B cell (primary cell): ENCODE measurements around the gene MUC4. TPM values are rescaled to one million over a fixed set of nuclear protein-coding genes. Genes with fewer than 3 reads are reported as not detected.

Experiments used
- ATAC-seq: fragments of 200-7000 bp; cut with Tn5 transposase; one replicate; pipeline ENCODE4 v1.10.0; 2021; ENCODE audit warnings: low read depth, mild to moderate bottlenecking, moderate number of reproducible peaks, moderate library complexity
- CTCF ChIA-PET: fragments of 350-600 bp; sonication (Branson Sonifier 250); formaldehyde crosslinking; loops from one replicate; lab custom pipeline; 2021; ENCODE audit warnings: antibody characterized with exemption, inconsistent platforms; lab: Charles Lee
- POLR2A ChIA-PET: fragments of 350-600 bp; sonication (Branson Sonifier 250); formaldehyde crosslinking; loops from one replicate; lab custom pipeline; 2021; ENCODE audit warnings: antibody characterized with exemption; lab: Charles Lee
- DNase-seq: peaks from one replicate; pipeline ENCODE4 v3.0.0; 2013
- H2AFZ ChIP-seq: 2 replicates; pipeline ENCODE4 v1.6.1; 2012; ENCODE audit warnings: mild to moderate bottlenecking, low read depth, low read length; ENCODE audit not compliant: insufficient read depth, poor library complexity, severe bottlenecking
- H3K27ac ChIP-seq, 2 donors: 1 replicate in 1 of 2; 2 replicates in 1 of 2; pipeline ENCODE4 v1.5.1; 2012 to 2013; ENCODE audit warnings: low read length in 2 of 2, mild to moderate bottlenecking in 2 of 2, moderate library complexity in 1 of 2
- H3K27me3 ChIP-seq, 4 experiments: fragments of 200-600 bp in 1 of 4; sonication (generic) in 1 of 4; replicated peaks in 1 of 4; 1 replicate in 2 of 4; 2 replicates in 2 of 4; pipeline versions ENCODE4 v1.6.1 to v1.7.0; 2013 to 2016; ENCODE audit warnings: low read length in 3 of 4, mild to moderate bottlenecking in 2 of 4, mixed read lengths in 1 of 4, moderate library complexity in 1 of 4; ENCODE audit not compliant: insufficient read depth in 4 of 4, control insufficient read depth in 3 of 4; ENCODE audit errors: control extremely low read depth in 1 of 4
- H3K36me3 ChIP-seq, 2 experiments: replicated peaks in 1 of 2; 1 replicate in 1 of 2; 2 replicates in 1 of 2; pipeline versions ENCODE4 v1.6.1 to v1.7.1; 2013; ENCODE audit warnings: low read length in 1 of 2; ENCODE audit not compliant: insufficient read depth in 2 of 2, control insufficient read depth in 1 of 2; ENCODE audit errors: control extremely low read depth in 1 of 2, extremely low read depth in 1 of 2
- H3K4me1 ChIP-seq, 2 donors: fragments of 200-600 bp in 1 of 2; sonication (generic) in 1 of 2; 1 replicate in 1 of 2; 2 replicates in 1 of 2; pipeline versions ENCODE4 v1.5.1 to v1.6.1; 2013 to 2017; ENCODE audit warnings: low read length in 2 of 2; ENCODE audit not compliant: control insufficient read depth in 2 of 2, insufficient read depth in 2 of 2
- H3K4me2 ChIP-seq: replicated peaks from 2 replicates; pipeline ENCODE3; 2012; ENCODE audit warnings: mild to moderate bottlenecking, low read depth, low read length; ENCODE audit not compliant: poor library complexity, severe bottlenecking
- H3K4me3 ChIP-seq, 5 experiments: fragments of 200-600 bp in 1 of 5; sonication (generic) in 1 of 5; 1 replicate in 3 of 5; 2 replicates in 2 of 5; pipeline versions ENCODE4 v1.5.1 to v1.7.0; 2011 to 2016; ENCODE audit warnings: low read length in 4 of 5, mild to moderate bottlenecking in 4 of 5, low read depth in 2 of 5, control low read depth in 1 of 5, moderate library complexity in 1 of 5; ENCODE audit not compliant: insufficient read depth in 1 of 5; ENCODE audit errors: control extremely low read depth in 1 of 5, extremely low read depth in 1 of 5
- H3K79me2 ChIP-seq: fragments of 200-600 bp; sonication (generic); one replicate; pipeline ENCODE4 v1.6.0; 2016; ENCODE audit warnings: low read length; ENCODE audit not compliant: control insufficient read depth, insufficient read depth
- H3K9ac ChIP-seq: fragments of 200-600 bp; sonication (generic); 2 replicates; pipeline ENCODE4 v1.6.1; 2017; ENCODE audit warnings: mild to moderate bottlenecking, low read length, moderate library complexity
- H3K9me3 ChIP-seq, 3 donors: one replicate each; pipeline versions ENCODE4 v1.6.1 to v1.7.1; 2013; ENCODE audit warnings: low read length in 2 of 3; ENCODE audit not compliant: control insufficient read depth in 2 of 3, insufficient read depth in 1 of 3; ENCODE audit errors: control extremely low read depth in 1 of 3
- H4K20me1 ChIP-seq: 2 replicates; pipeline ENCODE4 v1.6.0; 2012; ENCODE audit warnings: mild to moderate bottlenecking, low read length; ENCODE audit not compliant: insufficient read depth, control insufficient read depth, poor library complexity, severe bottlenecking
- H3K27ac Mint-ChIP-seq: one replicate; pipeline ENCODE4 v1.8.0; 2021; ENCODE audit warnings: mixed read lengths
- H3K27me3 Mint-ChIP-seq: one replicate; pipeline ENCODE4 v1.8.0; 2021; ENCODE audit warnings: mixed read lengths
- H3K4me1 Mint-ChIP-seq: one replicate; pipeline ENCODE4 v1.8.0; 2021; ENCODE audit warnings: mixed read lengths
- H3K4me3 Mint-ChIP-seq: one replicate; pipeline ENCODE4 v1.8.0; 2021; ENCODE audit warnings: mixed read lengths
- H3K9me3 Mint-ChIP-seq: one replicate; pipeline ENCODE4 v1.8.0; 2022; ENCODE audit warnings: mixed read lengths; ENCODE audit not compliant: insufficient read depth
- CTCF ChIP-seq: fragments of 200-600 bp; IDR thresholded peaks from one replicate; pipeline ENCODE4 v1.8.0; 2022; ENCODE audit warnings: antibody characterized with exemption, mild to moderate bottlenecking
- EZH2 ChIP-seq: IDR thresholded peaks from 2 replicates; pipeline ENCODE4 v1.6.1; 2012; ENCODE audit warnings: borderline replicate concordance, low read depth, mild to moderate bottlenecking, moderate library complexity, low read length; ENCODE audit not compliant: insufficient read depth, poor library complexity, severe bottlenecking
- WGBS: methylation state at CpG from one replicate; pipeline ENCODE4 v1.1.5; 2013; ENCODE audit warnings: missing lambda C conversion rate; ENCODE audit not compliant: insufficient coverage; 5-methylcytosine and 5-hydroxymethylcytosine counted together
- intact Hi-C: fragments of 100-400 bp; cut with micrococcal nuclease; formaldehyde crosslinking; loops from one replicate; pipeline ENCODE4 v1.10.0; 2022
- polyA plus RNA-seq: library from polyadenylated mRNA; depleted of rRNA; stranded (reverse); fragments of >200 nt; gene quantifications from 2 replicates; pipeline ENCODE4 v1.2.3, GENCODE V29; 2012
- total RNA-seq, 2 donors: library from RNA; stranded (reverse); fragments of 120-200 nt in 1 of 2; gene quantifications; 1 replicate in 1 of 2; 2 replicates in 1 of 2; pipeline versions ENCODE4 v1.2.3 to v1.2.4, GENCODE V29; 2013 to 2022

The MUC4 gene
- total and polyA plus RNA-seq, 2 donors (not counting 1 experiment from before 2014, with no cell fraction given) = 0.22 to 1.2 TPM

- Mint-ChIP-seq H3K9me3 (no peaks in the 10 kb centered on the region), H3K27me3 (peaks cover 7% of the 10 kb centered on the region), H3K27ac (no peak overlapping the region), H3K4me3 (no peak overlapping the region), H3K4me1 (no peaks in the 10 kb centered on the region)
- Histone ChIP-seq H3K4me1 (no peaks in the 10 kb centered on the region), H3K4me2 (no peak overlapping the region), H3K9me3 (no peaks in the 10 kb centered on the region), H3K4me3 (no peak overlapping the region), H4K20me1 (no peaks in the 10 kb centered on the region), H3K27ac (no peak overlapping the region), H2AFZ (no peak overlapping the region), H3K9ac (no peak overlapping the region), H3K36me3 (no peaks in the 10 kb centered on the region), H3K79me2 (no peaks in the 10 kb centered on the region), H3K27me3 (peaks cover 0 to 4% (median 2%) of the 10 kb centered on the region in 4 experiments)
- DNase-seq (no peak), ATAC-seq (no peak)
- ChIA-PET CTCF (interaction anchor here (0.6 kb wide), 1 partner anchor 1183 kb away, joined by 3 read pairs; no protein-coding TSS in a partner anchor), POLR2A (no interaction called here)
- intact Hi-C loops = no loop called here
- 91% methylated on average over 14 of the region's 16 CpGs for WGBS
- no peak for TF ChIP-seq EZH2
Measured at GRCh38 chr3:195822131-195822696, 10.5 kb upstream of the MUC4 start.

GRCh38 chr3:195821403-195822130 is 9.8 kb upstream of the MUC4 start:
- Histone ChIP-seq H3K4me3 (no peak overlapping the region), H3K27ac (no peak overlapping the region), H3K4me2 (no peak overlapping the region), H3K9me3 (no peaks in the 10 kb centered on the region), H4K20me1 (no peaks in the 10 kb centered on the region), H3K79me2 (no peaks in the 10 kb centered on the region), H3K27me3 (peaks cover 0 to 4% (median 2%) of the 10 kb centered on the region in 4 experiments), H3K4me1 (no peaks in the 10 kb centered on the region), H3K36me3 (no peaks in the 10 kb centered on the region), H3K9ac (no peak overlapping the region), H2AFZ (no peak overlapping the region)
- WGBS = 93% methylated on average over 18 of the region's 21 CpGs
- no peak for ATAC-seq
- Mint-ChIP-seq H3K27ac (no peak overlapping the region), H3K4me1 (no peaks in the 10 kb centered on the region), H3K4me3 (no peak overlapping the region), H3K9me3 (no peaks in the 10 kb centered on the region), H3K27me3 (peaks cover 7% of the 10 kb centered on the region)
- CTCF ChIA-PET = no interaction called here
- POLR2A ChIA-PET = no interaction called here
- intact Hi-C loops = no loop called here
- no peak for TF ChIP-seq CTCF
- TF ChIP-seq EZH2 = no peak
- DNase-seq = no peak
